ENCODE data around the gene ZNF750. TPM values are rescaled to one million over a fixed set of nuclear protein-coding genes. Genes with fewer than 3 reads are reported as not detected.

ZNF750 gene
- total and polyA plus RNA-seq, 2 donors (not counting 3 experiments of a cell fraction or from before 2014, with no cell fraction given) = 0.15 to 0.80 TPM

- Histone ChIP-seq H3K27ac (ENCODE audit: insufficient read depth, low read depth, low read length) (no peak overlapping the region), H4K20me1 (replicated peaks; ENCODE audit: control insufficient read depth, extremely low read depth, insufficient read depth, low read length) (no peaks in the 10 kb centered on the region), H3K9me3 (replicated peaks; ENCODE audit: control insufficient read depth, insufficient read depth, low read length) (no peaks in the 10 kb centered on the region), H3K4me3 (replicated peaks in 1 of 3; ENCODE audit: insufficient read depth in 1 of 3, low read depth in 1 of 3, low read length in 3 of 3) (no peak overlapping the region), H3K9me1 (replicated peaks; ENCODE audit: control insufficient read depth, extremely low read depth, insufficient read depth, low read length) (no peaks in the 10 kb centered on the region), H3K4me2 (ENCODE audit: insufficient read depth, low read length) (no peak overlapping the region), H3K36me3 (ENCODE audit: control insufficient read depth in 2 of 2, extremely low read depth in 1 of 2, insufficient read depth in 2 of 2, low read length in 2 of 2) (peaks cover 3 to 13% of the 10 kb centered on the region in 2 experiments), H3K9ac (replicated peaks; ENCODE audit: extremely low read depth, insufficient read depth, low read length) (no peak overlapping the region), H3K4me1 (ENCODE audit: control insufficient read depth, extremely low read depth, insufficient read depth, low read length) (peaks cover 23% of the 10 kb centered on the region), H2AFZ (ENCODE audit: low read depth, low read length) (no peak overlapping the region), H3K27me3 (ENCODE audit: control insufficient read depth in 2 of 2, insufficient read depth in 2 of 2, low read length in 2 of 2) (no peaks in the 10 kb centered on the region), H3K79me2 (ENCODE audit: control insufficient read depth, insufficient read depth, low read length) (peaks cover 16% of the 10 kb centered on the region)
- DNase-seq (ENCODE audit: low read depth, low spot score) (no peak), FAIRE-seq (no peak)
- dilution Hi-C loops (cut with MboI; ENCODE audit: extremely low pct_ligation_motif_present, low sequenced_read_pairs) (no loop called here), intact Hi-C loops (cut with micrococcal nuclease) (no loop called here)
- ChIA-PET POLR2A (no interaction called here), CTCF (interaction anchor here (1.1 to 1.6 kb wide), 3 partner anchors 13 to 24 kb away, joined by 3 to 4 read pairs (median 3); no protein-coding TSS in a partner anchor)
- BruUV-seq (replicated peaks) = no TSS peak
- TF ChIP-seq POLR2AphosphoS5 (IDR thresholded peaks at IDR 0.05; ENCODE audit: insufficient read depth, low read depth, low read length) = no peak
- no peak for TF ChIP-seq GATA2 (IDR thresholded peaks at IDR 0.05; ENCODE audit: insufficient read depth, insufficient read length, low read depth, low read length)
- TF ChIP-seq MYC (IDR thresholded peaks at IDR 0.05; ENCODE audit: low read depth, low read length) = no peak
- no peak for TF ChIP-seq JUN (IDR thresholded peaks at IDR 0.05; ENCODE audit: borderline replicate concordance, insufficient read depth, insufficient read length, low read depth)
- TF ChIP-seq EZH2 (IDR thresholded peaks at IDR 0.05; ENCODE audit: borderline replicate concordance, low read depth, low read length, severe bottlenecking) = no peak
- TF ChIP-seq CTCF (IDR thresholded peaks at IDR 0.05; ENCODE audit: extremely low read depth in 1 of 2, insufficient read depth in 1 of 2, low read depth in 1 of 2, low read length in 2 of 2) = no peak
- no peak for TF ChIP-seq FOS (IDR thresholded peaks at IDR 0.05; ENCODE audit: borderline replicate concordance, insufficient read depth, low read length)
- TF ChIP-seq MAX (IDR thresholded peaks at IDR 0.05; ENCODE audit: insufficient read depth, insufficient read length) = no peak
- TF ChIP-seq POLR2A (IDR thresholded peaks at IDR 0.05; ENCODE audit: low read depth, low read length) = no peak
Observed at GRCh38 chr17:82872591-82873520, 33.0 kb upstream of the ZNF750 start.
